HPDE6-E6E7 (cell line): ENCODE results near the gene OR2H2.

Source experiments
- DNase-seq: peaks from one replicate; pipeline ENCODE4 v3.0.0; 2011; ENCODE audit warnings: missing footprints; ENCODE audit errors: extremely low spot score

OR2H2 gene

GRCh38 chr6:29591677-29592076, 6.8 kb downstream of the OR2H2 start:
- DNase-seq: no peak

GRCh38 chr6:29593199-29593855, 8.4 kb downstream of the OR2H2 start:
- DNase-seq: no peak

- no peak for DNase-seq
Observed at GRCh38 chr6:29596381-29596900, 11.5 kb downstream of the OR2H2 start.

GRCh38 chr6:29597184-29597583, 12.3 kb downstream of the OR2H2 start:
- no peak for DNase-seq

GRCh38 chr6:29598172-29598747, 13.3 kb downstream of the OR2H2 start:
- no peak for DNase-seq

- DNase-seq: no peak
Observed at GRCh38 chr6:29602564-29603361, 17.8 kb downstream of the OR2H2 start.

GRCh38 chr6:29603456-29603855, 18.5 kb downstream of the OR2H2 start:
- DNase-seq: no peak

- DNase-seq: no peak
Observed at GRCh38 chr6:29603930-29604329, 19.0 kb downstream of the OR2H2 start.

- DNase-seq: no peak
Observed at GRCh38 chr6:29608131-29608530, 23.2 kb downstream of the OR2H2 start.

GRCh38 chr6:29610540-29610939, 25.6 kb downstream of the OR2H2 start:
- no peak for DNase-seq

- DNase-seq: no peak
Observed at GRCh38 chr6:29611426-29611825, 26.5 kb downstream of the OR2H2 start.

GRCh38 chr6:29617782-29618554, 33.0 kb downstream of the OR2H2 start:
- DNase-seq: no peak

- no peak for DNase-seq
Observed at GRCh38 chr6:29619578-29620160, 34.7 kb downstream of the OR2H2 start.

GRCh38 chr6:29620630-29621029, 35.7 kb downstream of the OR2H2 start:
- DNase-seq: no peak

GRCh38 chr6:29624520-29624961, 39.6 kb downstream of the OR2H2 start:
- no peak for DNase-seq

- DNase-seq: no peak
Observed at GRCh38 chr6:29625337-29625930, 40.5 kb downstream of the OR2H2 start.

GRCh38 chr6:29626948-29627754, 42.2 kb downstream of the OR2H2 start:
- DNase-seq: no peak

- no peak for DNase-seq
Observed at GRCh38 chr6:29627755-29628418, 43.0 kb downstream of the OR2H2 start.

- peak; percentile 79 for DNase-seq
Observed at GRCh38 chr6:29628419-29629281, 43.7 kb downstream of the OR2H2 start.
